ENCODE results near the gene HBD.
"Not testable (repeated sequence)": the region's sequence is repeated elsewhere in the genome, so short reads cannot be mapped to it uniquely, and the experiment has no call there.

DNA sequence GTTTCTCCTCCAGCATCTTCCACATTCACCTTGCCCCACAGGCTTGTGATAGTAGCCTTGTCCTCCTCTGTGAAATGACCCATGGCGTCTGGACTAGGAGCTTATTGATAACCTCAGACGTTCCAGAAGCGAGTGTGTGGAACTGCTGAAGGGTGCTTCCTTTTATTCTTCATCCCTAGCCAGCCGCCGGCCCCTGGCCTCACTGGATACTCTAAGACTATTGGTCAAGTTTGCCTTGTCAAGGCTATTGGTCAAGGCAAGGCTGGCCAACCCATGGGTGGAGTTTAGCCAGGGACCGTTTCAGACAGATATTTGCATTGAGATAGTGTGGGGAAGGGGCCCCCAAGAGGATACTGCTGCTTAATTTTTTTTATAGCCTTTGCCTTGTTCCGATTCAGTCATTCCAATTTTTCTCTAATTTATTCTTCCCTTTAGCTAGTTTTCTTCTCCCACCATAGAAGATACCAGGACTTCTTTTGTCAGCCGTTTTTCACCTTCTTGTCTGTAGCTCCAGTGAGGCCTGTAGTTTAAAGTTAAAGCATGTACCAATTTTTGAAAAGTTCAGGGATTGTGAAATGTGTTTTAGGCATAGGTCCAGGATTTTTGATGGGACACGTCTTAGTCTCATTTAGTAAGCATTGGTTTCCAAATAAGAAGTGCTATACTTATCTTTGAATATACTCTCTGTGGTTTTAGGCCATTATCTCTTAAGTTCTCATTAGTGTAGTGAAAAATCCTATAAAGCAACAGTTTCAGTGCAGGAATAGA lies 20.5 kb upstream of the HBD start, which contains the start of gene HBG2:
- not testable (repeated sequence) for TF ChIP-seq POLR2A, EP300, POLR2AphosphoS5 (IDR thresholded peaks at IDR 0.05)
- TF ChIP-seq, protein P1, sequence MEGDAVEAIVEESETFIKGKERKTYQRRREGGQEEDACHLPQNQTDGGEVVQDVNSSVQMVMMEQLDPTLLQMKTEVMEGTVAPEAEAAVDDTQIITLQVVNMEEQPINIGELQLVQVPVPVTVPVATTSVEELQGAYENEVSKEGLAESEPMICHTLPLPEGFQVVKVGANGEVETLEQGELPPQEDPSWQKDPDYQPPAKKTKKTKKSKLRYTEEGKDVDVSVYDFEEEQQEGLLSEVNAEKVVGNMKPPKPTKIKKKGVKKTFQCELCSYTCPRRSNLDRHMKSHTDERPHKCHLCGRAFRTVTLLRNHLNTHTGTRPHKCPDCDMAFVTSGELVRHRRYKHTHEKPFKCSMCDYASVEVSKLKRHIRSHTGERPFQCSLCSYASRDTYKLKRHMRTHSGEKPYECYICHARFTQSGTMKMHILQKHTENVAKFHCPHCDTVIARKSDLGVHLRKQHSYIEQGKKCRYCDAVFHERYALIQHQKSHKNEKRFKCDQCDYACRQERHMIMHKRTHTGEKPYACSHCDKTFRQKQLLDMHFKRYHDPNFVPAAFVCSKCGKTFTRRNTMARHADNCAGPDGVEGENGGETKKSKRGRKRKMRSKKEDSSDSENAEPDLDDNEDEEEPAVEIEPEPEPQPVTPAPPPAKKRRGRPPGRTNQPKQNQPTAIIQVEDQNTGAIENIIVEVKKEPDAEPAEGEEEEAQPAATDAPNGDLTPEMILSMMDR (IDR thresholded peaks at IDR 0.05) = not testable (repeated sequence)
